ENCODE results near the gene IRF3. TPM values are rescaled to one million over a fixed set of nuclear protein-coding genes. Genes with fewer than 3 reads are reported as not detected.

The IRF3 gene
- total RNA-seq, 4 donors from 2014 or later, result 61.3 to 164 (median 81.0) TPM

DNA sequence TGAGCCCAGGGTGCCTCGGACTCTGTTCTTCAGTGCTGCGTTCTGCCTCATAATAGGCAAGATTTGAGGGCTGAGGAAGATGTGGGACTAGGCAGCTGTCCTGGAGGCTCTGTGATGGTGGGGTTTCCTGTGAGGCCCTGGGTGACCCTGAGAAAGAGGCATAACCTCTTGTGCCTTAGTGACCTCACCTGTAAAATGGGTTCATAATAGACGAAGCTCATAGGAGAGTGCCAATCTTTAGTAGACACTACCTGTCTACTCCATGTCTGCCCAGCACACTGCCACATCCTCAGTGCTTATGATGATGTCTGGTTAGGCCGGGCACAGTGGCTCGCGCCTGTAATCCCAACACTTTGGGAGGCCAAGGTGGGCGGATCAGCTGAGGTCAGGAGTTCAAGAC lies 49.1 kb downstream of the IRF3 start:
- peaks cover 71% of the 10 kb centered on the region for H3K36me3 ChIP-seq

DNA sequence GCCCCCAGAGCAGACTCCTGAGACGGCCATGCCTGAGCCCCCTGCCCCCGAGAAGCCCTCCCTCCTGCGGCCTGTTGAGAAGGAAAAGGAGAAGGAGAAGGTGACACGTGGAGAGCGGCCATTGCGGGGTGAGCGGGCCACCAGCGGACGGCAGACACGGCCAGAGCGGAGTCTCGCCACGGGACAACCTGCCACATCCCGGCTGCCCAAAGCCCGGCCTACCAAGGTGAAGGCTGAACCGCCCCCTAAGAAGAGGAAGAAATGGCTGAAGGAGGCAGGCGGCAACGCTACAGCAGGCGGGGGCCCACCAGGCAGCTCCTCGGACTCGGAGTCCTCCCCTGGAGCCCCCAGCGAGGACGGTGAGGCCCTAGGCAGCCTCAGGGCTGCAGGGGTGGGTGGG lies 49.8 kb downstream of the IRF3 start:
- Histone ChIP-seq H3K36me3 (peaks cover 70% of the 10 kb centered on the region), H3K9me3 (no peaks in the 10 kb centered on the region), H3K4me3 (no peak overlapping the region), H3K4me1 (peaks cover 22% of the 10 kb centered on the region), H3K27ac (no peak overlapping the region), H3K27me3 (no peaks in the 10 kb centered on the region)
- TF ChIP-seq EP300 (IDR thresholded peaks at IDR 0.05) (no peak), POLR2A (IDR thresholded peaks at IDR 0.05) (no peak), POLR2AphosphoS5 (IDR thresholded peaks at IDR 0.05) (no peak)
- TF ChIP-seq, protein P1, sequence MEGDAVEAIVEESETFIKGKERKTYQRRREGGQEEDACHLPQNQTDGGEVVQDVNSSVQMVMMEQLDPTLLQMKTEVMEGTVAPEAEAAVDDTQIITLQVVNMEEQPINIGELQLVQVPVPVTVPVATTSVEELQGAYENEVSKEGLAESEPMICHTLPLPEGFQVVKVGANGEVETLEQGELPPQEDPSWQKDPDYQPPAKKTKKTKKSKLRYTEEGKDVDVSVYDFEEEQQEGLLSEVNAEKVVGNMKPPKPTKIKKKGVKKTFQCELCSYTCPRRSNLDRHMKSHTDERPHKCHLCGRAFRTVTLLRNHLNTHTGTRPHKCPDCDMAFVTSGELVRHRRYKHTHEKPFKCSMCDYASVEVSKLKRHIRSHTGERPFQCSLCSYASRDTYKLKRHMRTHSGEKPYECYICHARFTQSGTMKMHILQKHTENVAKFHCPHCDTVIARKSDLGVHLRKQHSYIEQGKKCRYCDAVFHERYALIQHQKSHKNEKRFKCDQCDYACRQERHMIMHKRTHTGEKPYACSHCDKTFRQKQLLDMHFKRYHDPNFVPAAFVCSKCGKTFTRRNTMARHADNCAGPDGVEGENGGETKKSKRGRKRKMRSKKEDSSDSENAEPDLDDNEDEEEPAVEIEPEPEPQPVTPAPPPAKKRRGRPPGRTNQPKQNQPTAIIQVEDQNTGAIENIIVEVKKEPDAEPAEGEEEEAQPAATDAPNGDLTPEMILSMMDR (IDR thresholded peaks at IDR 0.05), result no peak
- no peak for DNase-seq (ENCODE audit: low spot score in 2 of 2)
- 89% methylated on average over 21 of the region's 23 CpGs for WGBS

More for the DNA sequence above, 49.1 kb downstream of the IRF3 start:
- Histone ChIP-seq H3K27ac (no peak overlapping the region), H3K4me3 (no peak overlapping the region), H3K27me3 (no peaks in the 10 kb centered on the region), H3K4me1 (peaks cover 22% of the 10 kb centered on the region), H3K9me3 (no peaks in the 10 kb centered on the region)
- no peak for DNase-seq (ENCODE audit: low spot score in 2 of 2)
- WGBS, result 100% methylated on average over 4 of the region's 7 CpGs
- TF ChIP-seq EP300 (IDR thresholded peaks at IDR 0.05) (no peak), POLR2AphosphoS5 (IDR thresholded peaks at IDR 0.05) (no peak), POLR2A (IDR thresholded peaks at IDR 0.05) (no peak)
- TF ChIP-seq, protein P1 (IDR thresholded peaks at IDR 0.05), result no peak

DNA sequence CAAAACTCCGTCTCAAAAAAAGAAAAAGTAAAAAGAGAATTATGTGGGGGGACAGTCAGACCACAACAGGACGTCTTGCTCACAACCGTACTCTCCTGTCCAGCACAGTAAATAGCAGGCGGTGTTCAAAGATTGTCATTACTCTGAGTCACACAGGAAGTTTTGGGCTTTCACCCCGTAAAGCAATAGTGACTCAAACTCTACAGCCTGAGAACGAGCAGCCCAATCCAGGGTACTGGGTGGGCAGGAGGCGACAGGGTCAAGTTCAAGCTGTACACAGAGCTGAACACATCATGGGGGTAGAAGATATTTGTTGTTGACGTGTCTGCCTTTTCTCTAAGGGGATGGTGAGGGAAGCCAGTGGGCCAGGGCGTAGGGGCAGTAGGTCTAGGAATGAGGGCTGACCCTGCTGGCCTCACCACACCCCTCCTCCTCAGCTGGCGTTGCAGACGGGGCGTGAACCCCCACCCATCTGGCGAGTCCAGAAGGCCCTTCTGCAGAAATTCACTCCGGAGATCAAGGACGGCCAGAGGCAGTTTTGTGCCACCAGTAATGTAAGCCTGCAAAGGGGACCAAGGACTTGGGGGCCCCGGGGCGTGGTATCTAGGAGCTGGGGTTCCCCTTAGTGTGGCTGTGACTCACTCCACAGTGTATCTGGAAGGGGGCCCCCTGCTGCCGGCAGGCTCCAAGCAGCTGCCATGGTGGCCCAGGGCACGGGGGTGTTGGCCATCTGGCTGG lies 51.4 kb downstream of the IRF3 start:
- peak overlapping the region; percentile 22 for H3K27ac ChIP-seq
- H3K4me1 ChIP-seq, result peaks cover 22% of the 10 kb centered on the region
- H3K36me3 ChIP-seq, result peaks cover 74% of the 10 kb centered on the region
- no peak overlapping the region for H3K4me3 ChIP-seq
- no peaks in the 10 kb centered on the region for H3K9me3 ChIP-seq
- DNase-seq (ENCODE audit: low spot score in 2 of 2), result no peak
- no peak for TF ChIP-seq EP300 (IDR thresholded peaks at IDR 0.05)
- no peak for TF ChIP-seq POLR2A (IDR thresholded peaks at IDR 0.05)
- TF ChIP-seq, protein P1 (IDR thresholded peaks at IDR 0.05), result no peak
- TF ChIP-seq POLR2AphosphoS5 (IDR thresholded peaks at IDR 0.05), result no peak
- 64% methylated on average over 13 of the region's 19 CpGs for WGBS
- no peaks in the 10 kb centered on the region for H3K27me3 ChIP-seq

DNA sequence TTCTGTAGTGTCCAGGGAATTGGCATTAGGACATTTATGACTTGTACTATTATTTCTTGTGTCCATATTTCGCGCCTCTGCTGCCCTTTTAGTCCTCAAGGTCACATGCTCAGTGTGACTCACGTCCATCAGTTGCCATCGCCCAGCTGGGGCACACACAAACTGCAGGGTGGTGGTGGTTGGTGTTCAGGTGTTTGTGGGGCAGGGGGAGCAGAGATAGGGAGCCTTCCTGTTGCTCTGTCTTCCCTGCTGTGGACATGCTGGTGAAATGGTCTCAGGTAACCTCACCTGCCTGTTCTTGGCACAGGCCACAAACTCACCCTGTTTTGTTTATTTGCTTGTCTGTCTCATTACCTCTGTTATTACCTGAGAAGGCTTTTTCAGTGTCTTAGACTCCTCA lies 52.3 kb downstream of the IRF3 start:
- Histone ChIP-seq H3K36me3 (peaks cover 76% of the 10 kb centered on the region), H3K4me1 (peaks cover 22% of the 10 kb centered on the region), H3K27ac (peak overlapping the region; percentile 22), H3K4me3 (no peak overlapping the region), H3K27me3 (no peaks in the 10 kb centered on the region), H3K9me3 (no peaks in the 10 kb centered on the region)
- WGBS, result 63% methylated on average over 4 of the region's 4 CpGs
- TF ChIP-seq POLR2A (IDR thresholded peaks at IDR 0.05) (no peak), POLR2AphosphoS5 (IDR thresholded peaks at IDR 0.05) (no peak)
- TF ChIP-seq, protein P1 (IDR thresholded peaks at IDR 0.05), result no peak
- no peak for DNase-seq (ENCODE audit: low spot score in 2 of 2)

Other genes with a start within 250 kb of the IRF3 start
- gene PTH2, start 242.4 kb downstream of the IRF3 start, total RNA-seq, result not detected
- not detected for gene GFY, start 240.5 kb downstream of the IRF3 start, total RNA-seq
- 1 to 10 TPM in 3 of 4 donors, under 1 TPM in 1; 0.60 to 1.2 (median 1.1) TPM for gene SLC17A7, start 224.3 kb downstream of the IRF3 start, total RNA-seq
- gene PIH1D1, start 214.0 kb downstream of the IRF3 start, total RNA-seq, result 100 to 1,000 TPM in 2 of 4 donors, 10 to 100 TPM in 2; 82.0 to 124 (median 104) TPM
- gene ALDH16A1, start 212.6 kb downstream of the IRF3 start, total RNA-seq, result 10 to 100 TPM; 21.7 to 47.7 (median 35.9) TPM
- 1 to 10 TPM; 1.2 to 4.9 (median 4.4) TPM for gene FLT3LG, start 191.6 kb downstream of the IRF3 start, total RNA-seq
- gene RPL13A, start 178.2 kb downstream of the IRF3 start, total RNA-seq, result 1,000 to 10,000 TPM; 2,613 to 5,154 (median 4,451) TPM
- 1,000 to 10,000 TPM; 3,049 to 5,024 (median 4,623) TPM for gene RPS11, start 169.4 kb downstream of the IRF3 start, total RNA-seq
- gene FCGRT, start 153.2 kb downstream of the IRF3 start, total RNA-seq, result 100 to 1,000 TPM in 3 of 4 donors, 10 to 100 TPM in 1; 96.2 to 136 (median 112) TPM
- gene RCN3, start 137.9 kb downstream of the IRF3 start, total RNA-seq, result 10 to 100 TPM in 2 of 4 donors, 1 to 10 TPM in 2; 4.9 to 18.8 (median 9.0) TPM
- gene NOSIP, start 85.3 kb downstream of the IRF3 start, total RNA-seq, result 10 to 100 TPM; 42.5 to 85.6 (median 68.9) TPM
- gene PRRG2, start 84.5 kb downstream of the IRF3 start, total RNA-seq, result 10 to 100 TPM; 13.8 to 21.2 (median 16.7) TPM
- 10 to 100 TPM; 24.6 to 50.3 (median 38.9) TPM for gene PRR12, start 74.7 kb downstream of the IRF3 start, total RNA-seq
- 10 to 100 TPM; 12.9 to 28.8 (median 18.6) TPM for gene RRAS, start 25.7 kb downstream of the IRF3 start, total RNA-seq
- 10 to 100 TPM; 22.1 to 36.9 (median 28.5) TPM for gene SCAF1, start 23.6 kb downstream of the IRF3 start, total RNA-seq
- 10 to 100 TPM in 1 of 4 donors, 1 to 10 TPM in 3; 3.1 to 28.0 (median 7.5) TPM for gene BCL2L12, start 76 bp upstream of the IRF3 start, total RNA-seq
- gene PRMT1, start 11.4 kb upstream of the IRF3 start, total RNA-seq, result 100 to 1,000 TPM; 101 to 142 (median 112) TPM
- gene ADM5, start 23.7 kb upstream of the IRF3 start, total RNA-seq, result 1 to 10 TPM; 1.8 to 7.6 (median 4.1) TPM
- gene CPT1C, start 25.3 kb upstream of the IRF3 start, total RNA-seq, result 1 to 10 TPM in 1 of 4 donors, under 1 TPM in 3; 0.57 to 1.2 (median 0.92) TPM
- gene TSKS, start 97.4 kb upstream of the IRF3 start, total RNA-seq, result 1 to 10 TPM in 2 of 4 donors, not detected in 2; 1.7 to 2.5 TPM
- 100 to 1,000 TPM in 1 of 4 donors, 10 to 100 TPM in 3; 78.1 to 101 (median 93.4) TPM for gene AP2A1, start 101.1 kb upstream of the IRF3 start, total RNA-seq
- 10 to 100 TPM in 3 of 4 donors, 1 to 10 TPM in 1; 9.4 to 24.2 (median 14.4) TPM for gene FUZ, start 147.4 kb upstream of the IRF3 start, total RNA-seq
- 10 to 100 TPM; 32.2 to 60.3 (median 40.8) TPM for gene MED25, start 152.4 kb upstream of the IRF3 start, total RNA-seq
- 100 to 1,000 TPM in 1 of 4 donors, 10 to 100 TPM in 3; 82.2 to 147 (median 91.2) TPM for gene PTOV1, start 185.3 kb upstream of the IRF3 start, total RNA-seq
- 10 to 100 TPM; 26.0 to 53.3 (median 40.5) TPM for gene PNKP, start 201.7 kb upstream of the IRF3 start, total RNA-seq
- gene AKT1S1, start 211.5 kb upstream of the IRF3 start, total RNA-seq, result 10 to 100 TPM; 19.3 to 25.1 (median 20.0) TPM
- gene TBC1D17, start 211.8 kb upstream of the IRF3 start, total RNA-seq, result 10 to 100 TPM; 40.5 to 93.4 (median 59.4) TPM
- gene IL4I1, start 231.0 kb upstream of the IRF3 start, total RNA-seq, result under 1 TPM in 1 of 4 donors, not detected in 3; 0.89 TPM